DMS79 treated with DMSO at 0.1 percent for 48 hours (cell line): ENCODE data around the gene MLLT3.
A peak's percentile ranks its signal among the peaks of the same experiment; 100 is the strongest.
"Not testable (repeated sequence)": the region's sequence is repeated elsewhere in the genome, so short reads cannot be mapped to it uniquely, and the experiment has no call there.

ENCODE experiments used
- DNase-seq: peaks from one replicate; lab custom pipeline; 2025; lab: John Stamatoyannopoulos, UW

Gene MLLT3

GRCh38 chr9:20594608-20595007 lies 27.7 kb downstream of the MLLT3 start:
- DNase-seq, result no peak

- no peak for DNase-seq
Measured at GRCh38 chr9:20593537-20593936, 28.8 kb downstream of the MLLT3 start.

GRCh38 chr9:20593105-20593504 lies 29.2 kb downstream of the MLLT3 start:
- no peak for DNase-seq

- no peak for DNase-seq
Measured at GRCh38 chr9:20592673-20593072, 29.6 kb downstream of the MLLT3 start.

- DNase-seq, result no peak
Measured at GRCh38 chr9:20591223-20591622, 31.1 kb downstream of the MLLT3 start.

GRCh38 chr9:20584968-20585643 lies 37.2 kb downstream of the MLLT3 start:
- DNase-seq, result no peak

GRCh38 chr9:20583088-20583487 lies 39.2 kb downstream of the MLLT3 start:
- not testable (repeated sequence) for DNase-seq

GRCh38 chr9:20582150-20582549 lies 40.1 kb downstream of the MLLT3 start:
- no peak for DNase-seq

- no peak for DNase-seq
Measured at GRCh38 chr9:20580673-20581072, 41.6 kb downstream of the MLLT3 start.

- no peak for DNase-seq
Measured at GRCh38 chr9:20579524-20580314, 42.6 kb downstream of the MLLT3 start.

- DNase-seq, result no peak
Measured at GRCh38 chr9:20573023-20573422, 49.3 kb downstream of the MLLT3 start.

GRCh38 chr9:20570756-20571155 lies 51.5 kb downstream of the MLLT3 start:
- no peak for DNase-seq

GRCh38 chr9:20570087-20570486 lies 52.2 kb downstream of the MLLT3 start:
- DNase-seq, result no peak

GRCh38 chr9:20569525-20569924 lies 52.8 kb downstream of the MLLT3 start:
- no peak for DNase-seq

GRCh38 chr9:20568400-20568799 lies 53.9 kb downstream of the MLLT3 start:
- DNase-seq, result no peak

GRCh38 chr9:20566401-20566800 lies 55.9 kb downstream of the MLLT3 start:
- DNase-seq, result no peak

- no peak for DNase-seq
Measured at GRCh38 chr9:20564650-20565049, 57.6 kb downstream of the MLLT3 start.

GRCh38 chr9:20563917-20564316 lies 58.4 kb downstream of the MLLT3 start:
- no peak for DNase-seq

GRCh38 chr9:20562051-20562450 lies 60.2 kb downstream of the MLLT3 start:
- no peak for DNase-seq

GRCh38 chr9:20561531-20561930 lies 60.8 kb downstream of the MLLT3 start:
- no peak for DNase-seq

GRCh38 chr9:20559231-20559890 lies 62.9 kb downstream of the MLLT3 start:
- no peak for DNase-seq

GRCh38 chr9:20558566-20559016 lies 63.7 kb downstream of the MLLT3 start:
- DNase-seq, result peak; percentile 65
